GM18873 (cell line): Measurements from ENCODE around the gene KCNJ18.
"Not testable (repeated sequence)": the region's sequence is repeated elsewhere in the genome, so short reads cannot be mapped to it uniquely, and the experiment has no call there.

Experiments
- ATAC-seq: cut with Tn5 transposase; IDR thresholded peaks from one replicate; pipeline ENCODE4 v1.9.1; 2021; ENCODE audit warnings: mild to moderate bottlenecking, moderate library complexity, moderate number of reproducible peaks; ENCODE audit not compliant: unreplicated experiment, low FRiP score

The KCNJ18 gene

GRCh38 chr17:21691883-21692703, at the start of gene KCNJ18:
KCNJ18 (plus strand) TSS chr17:21692523; CDS start chr17:21702787, 10,264 bp downstream.
- ATAC-seq, result not testable (repeated sequence)

GRCh38 chr17:21648125-21648524, 44.2 kb upstream of the KCNJ18 start:
- ATAC-seq, result not testable (repeated sequence)

- ATAC-seq, result not testable (repeated sequence)
These were observed 42.3 kb upstream of the KCNJ18 start for GRCh38 chr17:21650043-21650442.

GRCh38 chr17:21652049-21652448, 40.3 kb upstream of the KCNJ18 start:
- ATAC-seq, result not testable (repeated sequence)

- not testable (repeated sequence) for ATAC-seq
These were observed 39.1 kb upstream of the KCNJ18 start for GRCh38 chr17:21653211-21653610.

- ATAC-seq, result not testable (repeated sequence)
These were observed 35.6 kb upstream of the KCNJ18 start for GRCh38 chr17:21656518-21657309.

- not testable (repeated sequence) for ATAC-seq
These were observed 32.7 kb upstream of the KCNJ18 start for GRCh38 chr17:21659635-21660034.

GRCh38 chr17:21661455-21661854, 30.9 kb upstream of the KCNJ18 start:
- not testable (repeated sequence) for ATAC-seq

GRCh38 chr17:21663166-21663565, 29.2 kb upstream of the KCNJ18 start:
- not testable (repeated sequence) for ATAC-seq

- not testable (repeated sequence) for ATAC-seq
These were observed 28.5 kb upstream of the KCNJ18 start for GRCh38 chr17:21663614-21664474.

GRCh38 chr17:21665171-21665570, 27.2 kb upstream of the KCNJ18 start:
- ATAC-seq, result not testable (repeated sequence)

GRCh38 chr17:21665935-21666493, 26.3 kb upstream of the KCNJ18 start:
- ATAC-seq, result not testable (repeated sequence)

GRCh38 chr17:21666711-21667412, 25.5 kb upstream of the KCNJ18 start:
- not testable (repeated sequence) for ATAC-seq

GRCh38 chr17:21667413-21668117, 24.8 kb upstream of the KCNJ18 start:
- not testable (repeated sequence) for ATAC-seq

GRCh38 chr17:21668118-21668488, 24.2 kb upstream of the KCNJ18 start:
- not testable (repeated sequence) for ATAC-seq

- ATAC-seq, result not testable (repeated sequence)
These were observed 23.4 kb upstream of the KCNJ18 start for GRCh38 chr17:21668746-21669508.

GRCh38 chr17:21669616-21670360, 22.5 kb upstream of the KCNJ18 start:
- not testable (repeated sequence) for ATAC-seq
